ENCODE results near the gene DNAH12.

GRCh38 chr3:57309769-57310360 is 234.3 kb downstream of the DNAH12 start:
- no peak for TF ChIP-seq CTCF (IDR thresholded peaks at IDR 0.05)
- TF ChIP-seq POLR2AphosphoS5 (IDR thresholded peaks at IDR 0.05): no peak
- no peak for TF ChIP-seq POLR2A (IDR thresholded peaks at IDR 0.05)
